ENCODE data around the gene CNKSR2. TPM values are rescaled to one million over a fixed set of nuclear protein-coding genes. Genes with fewer than 3 reads are reported as not detected.

The CNKSR2 gene
- polyA plus RNA-seq, 3 donors, result 1.1 to 1.5 (median 1.4) TPM

- DNase-seq (ENCODE audit: extremely low read depth in 1 of 11, low read depth in 9 of 11, low spot score in 4 of 11), result no peak
These were observed 284.0 kb downstream of the CNKSR2 start, which contains the start of gene KLHL34 for GRCh38 chrX:21658152-21658737. Gene KLHL34 (minus strand): TSS chrX:21658330. CDS start chrX:21657788, 542 bp downstream.

- no peak for DNase-seq (ENCODE audit: extremely low read depth in 1 of 11, low read depth in 9 of 11, low spot score in 4 of 11)
These were observed 284.5 kb downstream of the CNKSR2 start for GRCh38 chrX:21658746-21659145.

GRCh38 chrX:21659320-21659719, 285.1 kb downstream of the CNKSR2 start:
- DNase-seq (ENCODE audit: extremely low read depth in 1 of 11, low read depth in 9 of 11, low spot score in 4 of 11), result no peak

DNA sequence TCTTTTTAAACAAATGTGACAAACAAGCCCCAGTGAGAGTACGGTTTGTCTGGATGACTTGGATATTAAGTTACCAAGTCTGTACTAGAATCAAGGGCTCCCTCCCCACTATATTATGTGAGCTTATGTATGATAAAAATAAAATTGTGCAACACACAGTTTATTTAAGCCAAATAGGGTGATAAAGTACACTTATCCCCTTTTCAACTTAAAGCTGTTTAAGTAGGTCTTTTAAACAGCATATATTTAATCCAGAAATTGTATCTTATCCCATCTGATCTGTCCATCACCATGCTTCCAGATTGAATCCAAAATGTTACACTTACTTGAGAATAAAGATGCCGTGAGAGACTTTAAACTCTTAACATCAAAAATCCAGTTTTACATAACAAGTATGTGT, 285.9 kb downstream of the CNKSR2 start:
- no peak for DNase-seq (ENCODE audit: extremely low read depth in 1 of 11, low read depth in 9 of 11, low spot score in 4 of 11)

GRCh38 chrX:21661316-21661715, 287.1 kb downstream of the CNKSR2 start:
- DNase-seq (ENCODE audit: extremely low read depth in 1 of 11, low read depth in 9 of 11, low spot score in 4 of 11), result no peak

DNA sequence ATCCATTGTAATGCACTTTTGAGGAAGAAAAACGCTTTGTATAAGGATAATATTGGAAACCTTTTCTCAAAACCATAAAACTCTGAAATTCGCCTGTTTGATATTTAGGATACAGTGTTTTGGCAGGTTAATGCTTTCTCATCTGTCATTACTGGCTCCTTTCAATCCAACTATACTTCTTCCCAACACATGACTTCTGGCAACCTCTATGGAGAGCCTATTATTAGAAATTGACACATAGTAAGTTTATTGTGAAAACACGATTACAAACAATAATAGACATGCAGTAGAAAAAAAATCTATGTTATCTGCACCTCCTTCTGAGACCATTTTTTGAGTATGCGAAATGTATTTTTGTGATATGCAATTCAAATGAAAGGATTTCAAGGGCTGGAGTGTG, 288.5 kb downstream of the CNKSR2 start:
- no peak for DNase-seq (ENCODE audit: extremely low read depth in 1 of 11, low read depth in 9 of 11, low spot score in 4 of 11)

DNA sequence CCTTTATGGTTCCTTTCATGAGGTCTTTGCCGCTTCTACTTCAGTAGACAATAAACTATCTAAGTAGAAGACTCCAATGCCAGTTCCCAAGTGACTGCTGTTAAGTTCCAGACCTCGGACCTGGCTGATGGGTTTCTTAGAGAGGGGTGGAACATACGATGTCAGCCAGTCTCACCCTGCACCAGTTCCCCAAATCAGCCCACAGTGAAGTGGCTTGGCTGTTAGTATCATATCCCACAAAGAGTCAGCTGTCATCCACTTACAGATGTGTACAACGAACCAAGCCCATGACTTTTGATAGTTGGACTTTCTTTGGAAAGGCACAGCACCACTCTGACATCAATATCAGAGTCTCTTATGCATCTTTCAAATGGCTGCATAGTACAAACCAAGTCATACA, 292.0 kb downstream of the CNKSR2 start:
- DNase-seq (ENCODE audit: extremely low read depth in 1 of 11, low read depth in 9 of 11, low spot score in 4 of 11), result no peak

DNA sequence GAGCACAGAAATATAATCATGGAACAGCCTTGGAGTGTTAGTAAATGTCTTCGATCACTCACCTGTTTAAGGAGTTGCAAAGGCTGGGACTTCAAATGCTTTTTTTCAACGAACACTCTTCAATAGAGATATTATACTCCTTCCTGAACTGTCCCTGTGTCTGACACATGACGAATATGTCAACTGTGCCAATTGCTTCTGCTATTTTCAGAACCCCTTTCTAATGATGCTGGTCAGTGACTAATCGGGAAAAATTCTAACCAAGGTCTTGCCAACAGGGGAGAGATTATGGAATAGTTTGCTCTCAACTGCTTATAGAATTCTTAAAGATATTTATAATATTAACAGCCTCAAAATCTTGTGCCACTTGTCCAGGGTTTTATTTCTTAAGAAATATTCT, 292.5 kb downstream of the CNKSR2 start:
- no peak for DNase-seq (ENCODE audit: extremely low read depth in 1 of 11, low read depth in 9 of 11, low spot score in 4 of 11)

- DNase-seq (ENCODE audit: extremely low read depth in 1 of 11, low read depth in 9 of 11, low spot score in 4 of 11), result no peak
These were observed 300.4 kb downstream of the CNKSR2 start for GRCh38 chrX:21674430-21675186.

DNA sequence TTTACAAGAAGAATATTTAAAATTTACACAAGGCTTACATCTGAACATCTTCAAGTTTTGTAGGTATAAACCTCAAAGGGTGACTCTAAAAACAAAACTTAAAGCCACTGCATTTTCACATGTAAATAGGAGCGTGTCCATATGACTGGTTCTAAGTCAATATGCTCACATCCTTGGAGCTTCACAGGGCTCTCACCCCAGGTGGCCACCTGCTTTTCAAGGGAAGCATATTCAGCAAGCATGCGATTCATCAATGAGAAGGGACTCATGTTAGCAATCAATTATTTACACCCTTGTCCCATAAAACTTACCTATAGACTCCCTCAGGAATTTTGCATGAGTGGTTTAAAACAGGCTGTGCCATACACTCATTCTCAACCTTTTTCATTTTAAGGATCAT, 301.7 kb downstream of the CNKSR2 start:
- DNase-seq (ENCODE audit: extremely low read depth in 1 of 11, low read depth in 9 of 11, low spot score in 4 of 11), result no peak

DNA sequence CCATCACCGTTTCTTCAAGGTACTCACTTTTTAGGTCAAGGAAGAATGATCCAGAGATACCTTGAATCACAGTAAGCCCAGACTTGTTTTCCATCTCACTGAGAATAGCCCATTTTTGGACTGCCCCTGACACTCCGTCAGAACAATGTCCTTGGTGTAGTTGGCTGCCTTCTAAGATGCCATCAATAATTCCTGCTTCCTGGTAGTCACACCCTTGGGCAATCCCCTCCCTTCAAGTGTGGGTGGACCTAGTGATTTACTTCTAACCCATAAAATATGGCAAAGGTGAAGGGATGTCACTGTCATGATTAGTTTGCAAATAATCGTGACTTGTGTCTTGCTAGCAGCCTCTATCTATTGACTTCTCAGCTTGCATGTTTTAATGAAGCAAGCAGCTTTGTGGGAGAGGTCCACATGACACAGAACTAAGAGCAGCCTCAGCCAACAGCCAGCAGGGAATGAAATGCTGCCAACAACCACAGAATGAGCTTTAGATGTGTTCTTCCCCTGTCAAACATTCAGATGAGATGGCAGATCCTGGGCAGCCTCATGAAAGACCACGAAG, 303.9 kb downstream of the CNKSR2 start:
- DNase-seq (ENCODE audit: extremely low read depth in 1 of 11, low read depth in 9 of 11, low spot score in 4 of 11), result no peak

GRCh38 chrX:21683941-21684340, 309.7 kb downstream of the CNKSR2 start:
- DNase-seq (ENCODE audit: extremely low read depth in 1 of 11, low read depth in 9 of 11, low spot score in 4 of 11), result no peak

DNA sequence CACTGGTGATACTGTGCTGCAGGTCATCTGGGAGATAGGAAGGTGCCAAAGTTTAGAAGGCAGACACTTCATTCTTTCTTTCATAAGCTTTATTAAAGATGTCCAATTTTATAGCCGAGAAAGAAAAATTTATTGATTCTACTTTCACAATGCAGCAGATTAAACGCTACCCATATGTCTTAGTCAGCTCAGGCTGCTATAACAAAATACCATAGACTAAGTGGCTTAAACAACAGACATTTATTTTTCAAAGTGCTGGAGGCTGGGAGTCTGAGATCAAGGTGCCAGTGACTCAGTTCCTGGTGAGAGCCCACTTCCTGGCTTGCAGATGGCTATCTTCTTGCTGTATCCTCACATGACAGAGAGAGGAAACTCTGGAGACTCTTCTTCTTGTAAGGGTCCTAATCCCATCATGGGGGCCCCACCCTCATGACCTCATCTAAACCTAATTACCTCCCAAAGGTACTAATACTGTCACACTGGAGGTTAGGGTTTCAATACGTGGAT, 317.3 kb downstream of the CNKSR2 start:
- no peak for DNase-seq (ENCODE audit: extremely low read depth in 1 of 11, low read depth in 9 of 11, low spot score in 4 of 11)

DNA sequence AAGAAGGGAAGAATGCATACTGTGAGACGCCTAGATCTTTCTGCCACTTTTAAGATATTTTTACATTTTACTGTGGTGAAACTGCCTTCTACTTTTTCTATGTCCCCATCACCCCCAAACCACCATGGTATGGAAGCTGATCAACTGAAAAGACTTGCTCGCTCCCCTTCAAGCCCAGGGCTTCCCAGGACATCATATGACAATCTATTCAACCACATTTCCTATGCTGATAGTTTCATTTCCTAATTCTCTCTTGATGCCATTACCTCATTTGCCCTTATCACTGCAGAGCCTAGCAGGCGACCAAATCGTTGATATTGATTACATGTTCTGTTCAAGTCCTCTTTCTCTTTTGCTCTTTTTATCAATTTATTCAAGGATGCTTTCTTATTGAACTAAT, 324.1 kb downstream of the CNKSR2 start:
- no peak for DNase-seq (ENCODE audit: extremely low read depth in 1 of 11, low read depth in 9 of 11, low spot score in 4 of 11)

DNA sequence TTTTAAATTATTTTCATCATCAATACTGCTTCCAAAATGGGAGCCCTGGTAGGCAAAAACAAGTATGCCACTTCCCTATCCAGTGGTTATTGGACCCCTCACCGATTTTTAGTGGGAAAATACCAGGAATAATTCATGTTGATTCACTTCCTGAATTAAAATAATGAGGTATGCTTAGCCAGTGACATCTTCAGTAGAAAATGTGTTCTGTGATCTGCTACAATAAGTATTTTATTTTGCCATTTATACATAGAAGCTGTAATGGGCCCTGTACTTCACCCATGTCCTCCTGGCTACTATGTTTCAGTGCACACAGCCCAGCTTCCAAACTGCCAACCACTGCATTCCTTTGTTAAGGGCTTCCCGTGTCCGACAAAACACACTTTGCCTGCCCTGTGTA, 324.9 kb downstream of the CNKSR2 start:
- no peak for DNase-seq (ENCODE audit: extremely low read depth in 1 of 11, low read depth in 9 of 11, low spot score in 4 of 11)

- no peak for DNase-seq (ENCODE audit: extremely low read depth in 1 of 11, low read depth in 9 of 11, low spot score in 4 of 11)
These were observed 326.1 kb downstream of the CNKSR2 start for GRCh38 chrX:21700275-21700674.

GRCh38 chrX:21700967-21701366, 326.7 kb downstream of the CNKSR2 start:
- DNase-seq (ENCODE audit: extremely low read depth in 1 of 11, low read depth in 9 of 11, low spot score in 4 of 11), result no peak

GRCh38 chrX:21702725-21703124, 328.5 kb downstream of the CNKSR2 start:
- DNase-seq (ENCODE audit: extremely low read depth in 1 of 11, low read depth in 9 of 11, low spot score in 4 of 11), result no peak
